PC-3 (cell line): ENCODE data around the gene TNFSF9.

ENCODE experiments used
- CTCF ChIP-seq: fragments of 300-600 bp; sonication (generic); conservative IDR thresholded peaks from 2 replicates; pipeline ENCODE4 v1.5.1; 2017; ENCODE audit warnings: antibody characterized with exemption, low read depth, mild to moderate bottlenecking, low read length
- EZH2 ChIP-seq: fragments of 300-600 bp; sonication (generic); IDR thresholded peaks from one replicate; pipeline ENCODE4 v1.6.1; 2017; ENCODE audit warnings: antibody characterized with exemption, mild to moderate bottlenecking, low read length; ENCODE audit not compliant: unreplicated experiment

GRCh38 chr19:6564393-6564792 lies 33.6 kb downstream of the TNFSF9 start:
- TF ChIP-seq CTCF (no peak), EZH2 (no peak)
